ENCODE measurements around the gene IGFBP4.

- TF ChIP-seq CTCF (IDR thresholded peaks at IDR 0.05) (no peak), POLR2A (IDR thresholded peaks at IDR 0.05) (no peak)
These were observed 32.1 kb downstream of the IGFBP4 start for GRCh38 chr17:40475234-40475908.

Measured in testis (tissue), 2 donors.